ENCODE measurements around the gene ARHGAP33.
"Not testable (repeated sequence)": the region's sequence is repeated elsewhere in the genome, so short reads cannot be mapped to it uniquely, and the experiment has no call there.

The ARHGAP33 gene

DNA sequence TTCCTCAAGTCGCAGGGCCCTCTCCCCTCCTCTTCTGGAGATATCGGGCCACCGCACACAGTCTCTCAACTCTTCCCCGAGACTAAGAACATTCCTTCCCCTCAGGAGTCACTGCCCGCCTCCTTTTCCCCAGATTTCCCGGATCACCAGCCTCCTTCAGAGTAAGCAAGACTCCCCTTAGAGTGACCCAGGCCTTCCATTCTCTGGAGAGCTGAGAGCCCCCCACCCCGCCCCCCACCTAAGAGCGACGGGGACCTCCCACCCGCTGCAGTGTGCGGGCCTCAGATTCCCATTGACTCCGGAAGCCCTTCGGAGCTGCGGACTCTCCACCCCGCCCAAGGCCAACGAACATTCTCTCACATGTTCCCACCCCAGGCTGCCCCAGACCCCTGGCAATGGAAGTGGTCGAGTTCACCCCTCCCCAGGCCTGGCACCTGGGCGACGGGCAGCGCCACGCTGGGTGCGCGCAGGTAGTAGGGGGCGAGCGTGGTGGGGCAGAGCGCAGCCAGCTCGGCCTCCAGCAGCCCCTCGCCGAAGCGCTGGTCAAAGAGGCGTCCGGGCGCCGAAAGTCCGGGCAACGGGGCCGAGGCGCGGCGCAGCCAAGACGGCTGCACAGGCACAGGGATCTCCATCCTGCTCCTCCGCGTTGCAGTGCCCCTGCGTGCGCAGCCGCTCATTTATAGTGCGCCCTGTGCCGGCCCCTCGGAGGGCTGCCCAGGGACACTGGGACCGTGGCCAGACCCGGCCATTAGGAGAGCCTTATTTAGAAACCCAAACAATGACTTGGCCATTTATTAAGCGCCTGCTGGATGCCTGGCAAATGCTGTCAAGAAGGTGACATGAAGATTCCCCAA lies 18.8 kb upstream of the ARHGAP33 start, which contains the start of gene HSPB6:
HSPB6 (minus strand) TSS at position 653 of the 854 bp plus-strand sequence; CDS start at position 632, 21 bp downstream.
- no peak for DNase-seq

DNA sequence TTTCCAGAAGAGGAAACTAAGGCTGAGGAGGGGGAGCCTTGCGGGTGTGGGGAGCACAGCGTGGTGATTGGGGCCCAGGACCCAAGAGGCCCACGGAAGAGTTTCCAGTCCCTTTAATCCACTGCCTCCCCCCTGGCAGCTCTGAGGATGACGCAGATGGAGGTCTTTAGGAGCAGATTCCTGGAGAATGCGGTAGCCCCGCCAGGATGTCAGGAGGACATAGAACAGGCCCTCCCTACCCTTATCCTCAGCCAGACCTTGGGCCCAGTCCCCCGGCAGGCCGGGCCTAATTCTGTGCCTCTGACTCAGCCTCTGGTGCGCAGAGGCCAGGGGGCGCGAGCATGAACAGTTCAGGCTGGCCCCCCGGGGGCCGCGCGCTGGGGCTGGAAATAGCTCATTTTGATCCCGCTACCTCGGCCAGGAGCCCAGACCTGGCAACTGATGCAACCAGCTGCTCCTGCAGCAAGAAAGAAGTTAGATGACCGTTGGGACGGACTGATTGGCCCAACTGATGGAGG lies 18.1 kb upstream of the ARHGAP33 start:
- DNase-seq = no peak

GRCh38 chr19:35757749-35758608 lies 17.4 kb upstream of the ARHGAP33 start, which contains the start of gene PROSER3:
TSS of gene PROSER3 (plus strand) at chr19:35758176. CDS start at chr19:35758216, 40 bp downstream.
- peak; percentile 60 for DNase-seq

GRCh38 chr19:35759697-35760096 lies 15.7 kb upstream of the ARHGAP33 start:
- no peak for DNase-seq

GRCh38 chr19:35760711-35761349 lies 14.5 kb upstream of the ARHGAP33 start:
- DNase-seq = no peak

GRCh38 chr19:35764432-35765315 lies 10.7 kb upstream of the ARHGAP33 start:
- no peak for DNase-seq

DNA sequence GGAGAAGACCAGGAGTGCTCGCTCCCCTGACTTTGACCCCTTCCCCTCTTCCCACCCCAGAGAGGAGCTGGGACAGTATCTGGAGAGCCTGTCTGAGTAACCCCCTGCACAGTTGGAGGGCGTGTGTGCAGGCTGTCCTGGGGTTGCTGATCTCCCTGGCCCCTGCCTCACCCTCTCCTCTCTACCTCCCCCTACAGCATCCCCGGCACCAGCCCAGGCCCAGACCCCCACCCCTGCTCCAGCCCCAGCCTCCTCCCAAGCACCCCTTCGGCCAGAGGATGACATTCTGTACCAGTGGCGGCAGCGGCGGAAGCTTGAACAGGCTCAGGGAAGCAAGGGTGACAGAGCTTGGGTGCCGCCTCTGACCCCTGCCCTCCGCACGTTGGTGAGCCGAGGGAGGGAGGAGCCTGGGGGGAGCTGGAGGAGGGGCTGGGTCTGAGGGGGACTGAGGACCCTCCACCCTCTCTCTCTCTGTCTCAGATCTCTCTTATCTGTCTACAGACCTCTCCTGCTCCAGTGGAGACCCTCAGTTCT lies 8.7 kb upstream of the ARHGAP33 start:
- DNase-seq = no peak

GRCh38 chr19:35767288-35768081 lies 7.9 kb upstream of the ARHGAP33 start:
- DNase-seq = no peak

DNA sequence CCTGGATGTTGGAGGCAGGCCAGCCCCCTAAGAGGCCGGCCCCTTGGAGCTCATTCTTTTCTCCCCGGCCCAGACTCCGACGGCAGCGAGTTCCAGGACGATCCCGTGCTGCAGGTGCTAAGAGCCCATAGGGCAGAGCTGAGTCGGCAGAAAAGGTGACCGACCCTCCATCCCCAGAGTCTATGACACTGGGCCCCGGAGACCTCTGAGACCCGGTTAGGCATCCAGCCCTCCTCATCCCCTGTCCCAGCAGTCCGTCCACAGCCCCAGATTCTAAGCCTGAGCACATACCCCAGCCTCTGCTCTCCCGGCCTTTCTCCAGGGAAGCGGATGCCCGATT lies 7.3 kb upstream of the ARHGAP33 start:
- DNase-seq = no peak

GRCh38 chr19:35772362-35772761 lies 3.0 kb upstream of the ARHGAP33 start:
- not testable (repeated sequence) for DNase-seq

DNA sequence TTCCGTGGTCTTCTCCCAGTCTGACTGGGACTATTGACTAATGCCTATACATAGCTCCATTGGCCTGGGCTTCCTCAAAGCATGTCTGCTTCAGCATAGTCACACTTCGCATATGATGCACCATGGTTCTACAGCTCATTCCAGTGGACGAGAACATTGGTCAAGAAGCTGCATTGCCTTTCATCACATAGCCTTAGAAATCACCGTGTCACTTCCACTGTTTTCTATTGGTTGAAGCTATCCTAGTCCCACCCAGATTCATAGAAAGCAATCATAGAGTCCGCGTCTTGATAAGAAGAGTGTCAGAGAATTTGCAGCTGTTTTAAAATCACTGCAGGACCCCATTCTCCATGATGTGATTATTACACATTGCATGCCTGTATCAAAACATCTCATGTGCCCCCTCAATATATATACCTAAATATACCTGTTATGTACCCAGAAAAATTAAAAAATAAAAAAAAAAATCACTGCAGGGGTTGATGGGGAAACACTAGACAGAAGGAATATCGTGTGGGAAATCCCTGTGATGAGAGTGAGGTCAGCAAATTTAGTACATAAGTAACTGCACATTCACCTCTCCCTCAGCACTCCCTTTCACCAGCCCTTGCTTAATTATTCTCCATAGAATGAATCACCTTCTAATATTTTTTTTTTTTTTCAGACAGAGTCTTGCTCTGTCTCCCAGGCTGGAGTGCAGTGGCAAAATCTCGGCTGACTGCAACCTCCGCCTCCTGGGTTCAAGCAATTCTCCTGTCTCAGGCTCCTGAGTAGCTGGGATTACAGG lies 2.2 kb upstream of the ARHGAP33 start:
- DNase-seq = no peak

DNA sequence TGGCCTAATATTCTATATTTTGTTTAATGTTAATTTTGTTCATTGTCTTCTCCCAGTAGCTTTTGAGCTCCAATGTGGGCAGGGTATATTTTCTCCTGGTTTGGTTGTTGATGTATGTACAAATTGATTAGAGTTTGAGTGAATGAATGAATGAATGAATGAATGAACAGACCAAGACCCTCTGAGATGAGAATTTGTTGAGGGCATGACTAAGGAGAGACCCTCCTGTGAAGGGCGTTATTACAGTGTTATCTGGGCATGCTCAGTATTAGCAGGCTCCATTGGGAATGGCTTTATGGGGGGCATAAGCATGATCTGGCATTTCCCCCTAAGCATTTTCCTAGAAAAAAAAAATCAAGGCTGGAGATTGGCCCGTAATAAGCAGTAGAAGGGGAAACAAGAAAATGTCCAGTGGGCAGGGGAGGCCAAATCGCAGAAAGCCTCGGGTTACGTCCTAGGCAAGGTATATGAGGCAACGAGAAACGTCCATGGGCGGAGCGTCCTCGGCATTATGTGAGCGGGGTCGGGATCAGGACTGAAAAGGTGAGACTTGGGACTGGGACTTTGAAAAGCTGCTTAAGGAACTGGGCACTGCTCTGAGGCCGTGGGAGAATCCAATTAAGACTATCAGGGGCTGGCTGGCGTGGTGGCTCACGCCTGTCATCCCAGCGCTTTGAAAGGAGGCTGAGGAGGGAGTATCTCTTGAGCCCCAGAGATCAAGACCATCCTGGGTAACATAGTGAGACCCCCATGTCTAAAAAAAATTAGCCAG lies 904 bp upstream of the ARHGAP33 start:
- DNase-seq = no peak

- no peak for DNase-seq
Measured at GRCh38 chr19:35775046-35775297, 392 bp upstream of the ARHGAP33 start.

DNA sequence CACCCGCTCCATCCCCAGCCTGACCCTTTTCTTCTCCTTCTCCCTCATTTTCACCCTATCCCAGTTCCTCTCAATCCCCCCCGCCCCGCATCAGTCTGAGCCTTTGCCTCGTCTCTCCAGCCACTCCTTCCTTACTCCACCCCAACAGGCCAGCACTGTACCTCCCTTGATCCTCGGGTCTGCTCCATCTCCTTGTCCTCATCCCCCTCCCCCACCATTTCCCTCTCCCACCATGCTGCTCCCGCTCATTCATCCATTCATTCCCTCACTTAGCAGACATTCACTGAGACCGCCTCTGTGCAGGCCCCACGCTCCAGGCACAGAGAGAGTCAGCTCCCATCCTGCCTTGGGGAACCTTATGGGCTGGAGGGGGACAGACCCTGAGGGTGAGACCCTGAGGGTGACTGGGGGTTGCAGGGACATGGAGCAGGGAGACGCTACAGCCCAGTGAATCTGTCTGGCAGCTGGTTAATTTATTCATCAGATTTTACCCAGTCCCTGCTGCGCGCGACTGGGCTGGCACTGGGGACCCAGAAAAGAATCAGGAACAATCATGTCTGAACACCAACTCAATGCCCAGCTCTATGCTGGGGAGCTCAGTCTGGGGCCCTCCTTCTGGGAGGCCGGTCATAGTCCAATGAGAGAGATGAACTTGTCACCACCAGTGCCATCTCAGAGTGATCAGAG lies 881 bp downstream of the ARHGAP33 start:
- DNase-seq = no peak

- no peak for DNase-seq
Measured at GRCh38 chr19:35777086-35777841, 1.9 kb downstream of the ARHGAP33 start.

- DNase-seq = no peak
Measured at GRCh38 chr19:35777961-35778360, 2.6 kb downstream of the ARHGAP33 start.

- no peak for DNase-seq
Measured at GRCh38 chr19:35779033-35779432, 3.7 kb downstream of the ARHGAP33 start.

DNA sequence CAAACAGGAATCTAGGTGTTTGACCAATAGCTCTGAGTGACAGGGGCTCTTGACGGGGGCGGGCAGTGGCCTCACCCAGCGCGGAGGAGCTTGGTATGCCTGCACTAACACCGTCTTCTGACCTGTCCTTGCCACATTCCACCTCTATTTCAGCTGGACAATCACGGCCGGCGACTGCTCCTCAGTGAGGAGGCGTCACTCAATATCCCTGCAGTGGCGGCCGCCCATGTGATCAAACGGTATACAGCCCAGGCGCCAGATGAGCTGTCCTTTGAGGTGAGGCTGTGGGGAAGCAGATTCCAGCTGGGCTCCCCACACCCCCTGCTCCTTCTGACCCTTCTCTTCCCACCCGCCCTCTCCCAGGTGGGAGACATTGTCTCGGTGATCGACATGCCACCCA lies 4.7 kb downstream of the ARHGAP33 start:
- DNase-seq = no peak

All from cortex of kidney (tissue), 1 donor.